Measurements from ENCODE around the gene PACSIN2.

GRCh38 chr22:42902875-42903510 is 112.0 kb downstream of the PACSIN2 start:
- no peak for TF ChIP-seq GATA2 (IDR thresholded peaks at IDR 0.05; ENCODE audit: low read depth, low read length)
- no peak for TF ChIP-seq GATA3 (IDR thresholded peaks at IDR 0.05; ENCODE audit: low read depth, low read length)
